Peyer's patch (tissue), 4 donors: ENCODE data around the gene B4GALT5.

ENCODE experiments used
- POLR2A ChIP-seq, 2 donors: fragments of 450-650 bp; IDR thresholded peaks; one replicate each; pipeline ENCODE4 v1.5.1; 2017; ENCODE audit warnings: antibody characterized with exemption in 2 of 2, mild to moderate bottlenecking in 2 of 2, moderate library complexity in 2 of 2
- TF ChIP-seq, protein P1 (sequence below), 6 experiments: fragments of 450-650 bp in 4 of 6; fragments of 200-600 bp in 2 of 6; sonication (generic) in 1 of 6; IDR thresholded peaks; one replicate each; pipeline ENCODE4 v1.5.1; 2017 to 2019; ENCODE audit warnings: antibody characterized with exemption in 6 of 6, mild to moderate bottlenecking in 3 of 6, moderate library complexity in 1 of 6

DNA sequence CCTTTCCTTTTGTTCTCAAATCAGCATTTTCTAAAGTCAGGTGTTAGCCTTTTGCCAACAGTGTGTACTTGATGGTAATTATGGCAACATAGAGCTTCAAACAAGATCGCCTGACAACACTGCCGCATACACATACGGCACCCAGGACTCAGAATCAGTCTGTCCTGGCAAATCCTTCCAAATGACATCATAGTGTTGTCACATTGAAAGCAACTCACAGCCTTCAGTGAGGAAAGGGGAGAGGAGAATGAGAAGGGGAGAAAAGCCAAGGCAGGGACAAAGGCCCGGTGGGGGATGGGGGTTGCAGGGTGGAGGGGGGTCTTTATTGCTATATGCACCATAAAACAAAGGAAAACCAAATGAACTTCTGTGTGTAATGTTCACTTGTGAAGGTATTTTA is 80.0 kb downstream of the B4GALT5 start:
- TF ChIP-seq, protein P1, sequence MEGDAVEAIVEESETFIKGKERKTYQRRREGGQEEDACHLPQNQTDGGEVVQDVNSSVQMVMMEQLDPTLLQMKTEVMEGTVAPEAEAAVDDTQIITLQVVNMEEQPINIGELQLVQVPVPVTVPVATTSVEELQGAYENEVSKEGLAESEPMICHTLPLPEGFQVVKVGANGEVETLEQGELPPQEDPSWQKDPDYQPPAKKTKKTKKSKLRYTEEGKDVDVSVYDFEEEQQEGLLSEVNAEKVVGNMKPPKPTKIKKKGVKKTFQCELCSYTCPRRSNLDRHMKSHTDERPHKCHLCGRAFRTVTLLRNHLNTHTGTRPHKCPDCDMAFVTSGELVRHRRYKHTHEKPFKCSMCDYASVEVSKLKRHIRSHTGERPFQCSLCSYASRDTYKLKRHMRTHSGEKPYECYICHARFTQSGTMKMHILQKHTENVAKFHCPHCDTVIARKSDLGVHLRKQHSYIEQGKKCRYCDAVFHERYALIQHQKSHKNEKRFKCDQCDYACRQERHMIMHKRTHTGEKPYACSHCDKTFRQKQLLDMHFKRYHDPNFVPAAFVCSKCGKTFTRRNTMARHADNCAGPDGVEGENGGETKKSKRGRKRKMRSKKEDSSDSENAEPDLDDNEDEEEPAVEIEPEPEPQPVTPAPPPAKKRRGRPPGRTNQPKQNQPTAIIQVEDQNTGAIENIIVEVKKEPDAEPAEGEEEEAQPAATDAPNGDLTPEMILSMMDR (IDR thresholded peaks at IDR 0.05): no peak
- TF ChIP-seq POLR2A (IDR thresholded peaks at IDR 0.05): no peak
